ENCODE measurements around the gene TAGLN2.

DNA sequence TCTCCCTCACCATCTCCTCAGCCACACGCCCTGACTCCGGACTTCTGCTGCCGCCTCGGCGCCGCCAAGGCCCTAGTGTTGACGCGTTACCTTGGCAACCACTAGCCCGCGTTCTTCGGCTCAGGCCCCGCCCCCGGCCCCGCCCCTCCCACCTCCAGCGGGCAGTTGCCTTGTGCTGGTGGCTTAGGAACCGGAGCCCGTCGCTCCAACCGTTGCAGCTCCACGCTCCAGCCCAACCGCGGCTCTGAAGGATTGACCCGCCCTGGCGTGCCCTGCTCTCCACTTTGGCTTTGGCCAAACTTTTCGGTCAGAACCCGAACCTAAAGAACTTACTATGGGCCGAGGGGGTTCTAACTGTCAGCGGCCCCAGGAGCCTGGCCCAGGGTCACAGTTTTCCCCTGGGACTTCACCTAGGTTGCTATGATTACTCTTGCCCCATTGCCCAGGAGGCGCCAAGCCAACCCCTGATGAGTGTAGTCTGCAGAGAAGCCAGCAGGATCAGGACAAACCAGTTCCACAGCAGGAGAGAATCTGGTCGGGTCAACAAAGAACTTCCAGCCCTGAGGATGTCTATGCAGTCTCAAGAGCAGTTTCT lies 25.1 kb downstream of the TAGLN2 start, which contains the start of gene CFAP45:
- TF ChIP-seq POLR2A (IDR thresholded peaks at IDR 0.05; ENCODE audit: low read length), result no peak
- TF ChIP-seq RFX5 (IDR thresholded peaks at IDR 0.05), result no peak
- no peak for TF ChIP-seq EP300 (IDR thresholded peaks at IDR 0.05)
- TF ChIP-seq, protein P1, sequence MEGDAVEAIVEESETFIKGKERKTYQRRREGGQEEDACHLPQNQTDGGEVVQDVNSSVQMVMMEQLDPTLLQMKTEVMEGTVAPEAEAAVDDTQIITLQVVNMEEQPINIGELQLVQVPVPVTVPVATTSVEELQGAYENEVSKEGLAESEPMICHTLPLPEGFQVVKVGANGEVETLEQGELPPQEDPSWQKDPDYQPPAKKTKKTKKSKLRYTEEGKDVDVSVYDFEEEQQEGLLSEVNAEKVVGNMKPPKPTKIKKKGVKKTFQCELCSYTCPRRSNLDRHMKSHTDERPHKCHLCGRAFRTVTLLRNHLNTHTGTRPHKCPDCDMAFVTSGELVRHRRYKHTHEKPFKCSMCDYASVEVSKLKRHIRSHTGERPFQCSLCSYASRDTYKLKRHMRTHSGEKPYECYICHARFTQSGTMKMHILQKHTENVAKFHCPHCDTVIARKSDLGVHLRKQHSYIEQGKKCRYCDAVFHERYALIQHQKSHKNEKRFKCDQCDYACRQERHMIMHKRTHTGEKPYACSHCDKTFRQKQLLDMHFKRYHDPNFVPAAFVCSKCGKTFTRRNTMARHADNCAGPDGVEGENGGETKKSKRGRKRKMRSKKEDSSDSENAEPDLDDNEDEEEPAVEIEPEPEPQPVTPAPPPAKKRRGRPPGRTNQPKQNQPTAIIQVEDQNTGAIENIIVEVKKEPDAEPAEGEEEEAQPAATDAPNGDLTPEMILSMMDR (IDR thresholded peaks at IDR 0.05), result no peak
- TF ChIP-seq, protein P2, sequence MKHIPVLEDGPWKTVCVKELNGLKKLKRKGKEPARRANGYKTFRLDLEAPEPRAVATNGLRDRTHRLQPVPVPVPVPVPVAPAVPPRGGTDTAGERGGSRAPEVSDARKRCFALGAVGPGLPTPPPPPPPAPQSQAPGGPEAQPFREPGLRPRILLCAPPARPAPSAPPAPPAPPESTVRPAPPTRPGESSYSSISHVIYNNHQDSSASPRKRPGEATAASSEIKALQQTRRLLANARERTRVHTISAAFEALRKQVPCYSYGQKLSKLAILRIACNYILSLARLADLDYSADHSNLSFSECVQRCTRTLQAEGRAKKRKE (CRISPR knock-in tag; IDR thresholded peaks at IDR 0.05; ENCODE audit: low read depth), result no peak
- TF ChIP-seq, protein P3, sequence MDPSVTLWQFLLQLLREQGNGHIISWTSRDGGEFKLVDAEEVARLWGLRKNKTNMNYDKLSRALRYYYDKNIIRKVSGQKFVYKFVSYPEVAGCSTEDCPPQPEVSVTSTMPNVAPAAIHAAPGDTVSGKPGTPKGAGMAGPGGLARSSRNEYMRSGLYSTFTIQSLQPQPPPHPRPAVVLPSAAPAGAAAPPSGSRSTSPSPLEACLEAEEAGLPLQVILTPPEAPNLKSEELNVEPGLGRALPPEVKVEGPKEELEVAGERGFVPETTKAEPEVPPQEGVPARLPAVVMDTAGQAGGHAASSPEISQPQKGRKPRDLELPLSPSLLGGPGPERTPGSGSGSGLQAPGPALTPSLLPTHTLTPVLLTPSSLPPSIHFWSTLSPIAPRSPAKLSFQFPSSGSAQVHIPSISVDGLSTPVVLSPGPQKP (IDR thresholded peaks at IDR 0.05; ENCODE audit: low read depth, low read length), result no peak
- no peak for TF ChIP-seq ZSCAN20 (CRISPR knock-in tag; IDR thresholded peaks at IDR 0.05)

All from A549 (cell line).